Measurements from ENCODE around the gene RAB24. TPM values are rescaled to one million over a fixed set of nuclear protein-coding genes. Genes with fewer than 3 reads are reported as not detected.

Gene RAB24
- total and polyA plus RNA-seq, 4 experiments from 2014 or later: 13.3 to 20.5 (median 17.9) TPM

DNA sequence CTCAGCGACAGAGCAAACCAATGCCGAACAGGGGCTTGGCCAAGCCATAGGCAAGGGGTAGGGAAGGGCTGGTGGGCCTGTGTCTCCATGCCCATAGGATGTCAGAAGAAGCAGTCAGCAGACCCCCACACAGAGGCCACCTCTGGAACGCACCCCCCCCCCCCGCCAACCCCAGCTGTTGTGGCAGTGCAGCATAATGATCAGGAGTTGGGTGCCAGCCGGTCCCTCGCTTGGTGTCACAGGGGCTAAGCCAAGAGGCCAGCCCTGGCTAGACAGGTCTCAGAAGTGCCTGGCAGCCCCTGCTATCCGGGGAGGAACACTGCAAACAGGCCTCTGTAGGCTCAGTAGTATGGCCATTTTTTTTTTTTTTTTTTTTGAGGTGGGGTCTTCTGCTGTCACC lies 11.9 kb upstream of the RAB24 start:
- Mint-ChIP-seq H3K4me3 (no peak overlapping the region), H3K27me3 (no peaks in the 10 kb centered on the region), H3K36me3 (peaks cover 3 to 9% of the 10 kb centered on the region in 2 donors), H3K4me1 (peaks cover 19 to 56% (median 33%) of the 10 kb centered on the region in 4 donors), H3K9me3 (peaks cover 0 to 2% (median 0%) of the 10 kb centered on the region in 8 donors), H3K27ac (no peak overlapping the region)
- no peak overlapping the region for H3K4me3 ChIP-seq (ENCODE audit: low read length in 2 of 2)
- no peaks in the 10 kb centered on the region for H3K9me3 ChIP-seq (ENCODE audit: control insufficient read depth in 1 of 2, low read length in 2 of 2)
- no peak overlapping the region for H3K27ac ChIP-seq (ENCODE audit: low read depth, low read length)
- POLR2A ChIA-PET (ENCODE audit: partially characterized antibody): interaction anchor here (0.9 kb wide), 1 partner anchor 75 kb away, joined by 3 read pairs; no protein-coding TSS in a partner anchor
- CTCF ChIA-PET (ENCODE audit: partially characterized antibody): interaction anchor here (1.2 to 9.2 kb wide), 6 partner anchors 20 to 185 kb away, joined by 3 to 86 read pairs (median 35); no protein-coding TSS in a partner anchor
- H3K27me3 ChIP-seq (ENCODE audit: insufficient read depth, low read length): no peaks in the 10 kb centered on the region
- no peak for DNase-seq
- intact Hi-C loops (cut with micrococcal nuclease): no loop called here
- H3K4me1 ChIP-seq (ENCODE audit: insufficient read depth, low read length): peaks cover 38% of the 10 kb centered on the region
- no peaks in the 10 kb centered on the region for H3K36me3 ChIP-seq (ENCODE audit: insufficient read depth, low read length)

DNA sequence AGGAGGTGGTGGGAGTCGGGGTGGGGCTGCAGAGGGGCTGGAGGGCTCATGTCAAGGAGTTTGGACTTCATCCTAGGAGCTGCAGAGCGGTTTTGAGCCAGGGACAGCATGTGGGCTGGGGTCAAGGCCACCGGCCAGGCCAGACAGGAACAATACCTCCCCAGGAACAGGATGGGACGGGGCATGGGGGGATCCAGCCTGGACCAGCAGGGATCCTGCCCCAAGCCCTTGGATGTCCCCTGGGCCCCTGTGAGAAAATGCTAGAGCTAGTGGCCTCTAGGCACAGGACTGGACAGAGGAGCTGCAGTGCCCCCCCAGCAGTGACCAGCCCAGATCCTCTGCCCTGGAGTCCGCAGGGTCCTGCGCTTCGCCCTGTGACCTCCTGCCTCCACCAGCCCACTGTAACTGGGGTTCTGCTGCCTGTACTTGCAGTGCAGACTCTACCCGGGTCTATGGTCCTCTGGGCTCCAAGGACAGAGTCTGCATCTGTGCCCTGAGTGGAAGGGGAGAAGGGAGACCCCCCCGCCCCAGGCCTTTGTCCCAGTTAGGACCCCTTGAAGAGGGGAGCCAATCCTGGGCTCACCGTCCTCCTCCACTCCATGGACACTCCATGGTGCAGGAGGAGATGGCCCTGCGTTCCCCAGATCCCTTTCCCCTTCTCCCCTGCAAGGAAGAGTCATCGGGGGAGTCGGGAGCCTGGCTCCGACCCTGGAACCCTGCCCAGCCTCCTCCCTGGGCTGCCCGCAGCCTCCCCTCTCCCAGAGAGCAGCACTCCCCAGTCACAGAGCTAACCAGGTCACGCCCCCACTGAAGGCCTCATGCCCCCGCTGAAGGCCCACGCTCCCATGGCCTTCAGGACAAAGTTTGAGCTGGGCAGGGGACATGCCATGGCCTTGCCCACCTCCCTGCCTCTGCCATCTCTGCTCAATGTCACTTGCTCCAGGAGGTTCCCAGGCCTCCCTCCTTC lies 11.1 kb upstream of the RAB24 start:
- intact Hi-C loops (cut with micrococcal nuclease): no loop called here
- H3K27me3 ChIP-seq (ENCODE audit: insufficient read depth, low read length): no peaks in the 10 kb centered on the region
- Mint-ChIP-seq H3K27ac (no peak overlapping the region), H3K36me3 (peaks cover 4 to 5% of the 10 kb centered on the region in 2 donors), H3K27me3 (no peaks in the 10 kb centered on the region), H3K4me3 (peak overlapping the region in 1 of 8 donors; percentile 49), H3K4me1 (peaks cover 19 to 55% (median 30%) of the 10 kb centered on the region in 4 donors), H3K9me3 (peaks cover 0 to 2% (median 0%) of the 10 kb centered on the region in 8 donors)
- H3K27ac ChIP-seq (ENCODE audit: low read depth, low read length): no peak overlapping the region
- H3K4me3 ChIP-seq (ENCODE audit: low read length in 2 of 2): no peak overlapping the region
- H3K4me1 ChIP-seq (ENCODE audit: insufficient read depth, low read length): peaks cover 39% of the 10 kb centered on the region
- CTCF ChIA-PET (ENCODE audit: partially characterized antibody): interaction anchor here (1.2 to 9.2 kb wide), 6 partner anchors 21 to 187 kb away, joined by 3 to 86 read pairs (median 66); no protein-coding TSS in a partner anchor
- POLR2A ChIA-PET (ENCODE audit: partially characterized antibody): interaction anchor here (1.4 kb wide), 1 partner anchor 58 kb away, joined by 4 read pairs; no protein-coding TSS in a partner anchor
- no peaks in the 10 kb centered on the region for H3K36me3 ChIP-seq (ENCODE audit: insufficient read depth, low read length)
- no peak for DNase-seq
- no peaks in the 10 kb centered on the region for H3K9me3 ChIP-seq (ENCODE audit: control insufficient read depth in 1 of 2, low read length in 2 of 2)

DNA sequence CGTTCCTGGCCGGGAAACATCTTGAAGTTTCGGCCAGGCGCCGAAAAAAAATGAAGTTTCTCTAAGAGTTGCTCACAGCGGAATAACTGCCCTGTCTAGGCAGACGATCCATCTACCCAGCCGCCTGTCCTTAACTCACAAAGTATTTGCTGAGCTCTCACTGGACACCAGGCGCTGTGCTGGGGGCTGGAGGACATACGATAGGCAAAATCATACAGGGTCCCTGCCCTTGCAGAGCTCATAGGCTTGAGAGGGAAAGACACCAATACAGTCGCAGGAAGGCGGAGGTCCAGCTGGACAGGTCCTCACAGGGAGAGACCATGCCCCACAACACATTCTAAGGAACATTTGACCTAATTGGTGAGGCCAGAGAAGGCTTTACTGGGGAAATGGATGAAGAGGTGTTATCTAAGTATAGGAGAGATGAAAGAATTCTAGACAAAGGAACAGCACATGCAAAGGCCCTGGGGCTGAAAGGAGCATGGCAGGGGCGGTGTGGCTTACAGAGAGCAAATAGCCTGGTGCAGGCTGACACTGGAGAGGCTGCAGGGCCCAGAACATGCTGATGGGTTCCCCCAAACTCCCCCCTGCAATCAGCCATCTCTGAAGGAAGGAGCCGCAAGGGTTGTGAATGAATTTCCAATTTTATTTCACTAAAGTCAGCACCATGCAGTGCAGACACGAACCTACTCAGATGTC lies 10.2 kb upstream of the RAB24 start:
- Histone ChIP-seq H3K36me3 (ENCODE audit: insufficient read depth, low read length) (no peaks in the 10 kb centered on the region), H3K9me3 (ENCODE audit: control insufficient read depth in 1 of 2, low read length in 2 of 2) (no peaks in the 10 kb centered on the region), H3K27me3 (ENCODE audit: insufficient read depth, low read length) (no peaks in the 10 kb centered on the region), H3K4me3 (ENCODE audit: low read length in 2 of 2) (no peak overlapping the region), H3K4me1 (ENCODE audit: insufficient read depth, low read length) (peaks cover 41% of the 10 kb centered on the region), H3K27ac (ENCODE audit: low read depth, low read length) (no peak overlapping the region)
- DNase-seq: no peak
- no peak overlapping the region for H3K4me3 Mint-ChIP-seq
- H3K9me3 Mint-ChIP-seq: peaks cover 0 to 4% (median 0%) of the 10 kb centered on the region in 8 donors
- peaks cover 0 to 5% of the 10 kb centered on the region in 2 donors for H3K36me3 Mint-ChIP-seq
- intact Hi-C loops (cut with micrococcal nuclease): loop anchor here (2.0 kb wide), 2 partner anchors 37 to 839 kb away; partner anchors contain the start of genes LMAN2 and NHP2
- no peaks in the 10 kb centered on the region for H3K27me3 Mint-ChIP-seq
- POLR2A ChIA-PET (ENCODE audit: partially characterized antibody): interaction anchor here (0.5 to 5.5 kb wide), 10 partner anchors 10 to 871 kb away, joined by 3 to 31 read pairs (median 4); partner anchors contain the start of genes LMAN2, PRELID1, PRR7 and RAB24
- H3K4me1 Mint-ChIP-seq: peaks cover 19 to 58% (median 32%) of the 10 kb centered on the region in 4 donors
- peak overlapping the region in 1 of 7 donors; percentile 29 for H3K27ac Mint-ChIP-seq
- CTCF ChIA-PET (ENCODE audit: partially characterized antibody): interaction anchor here (1.3 to 9.2 kb wide), 5 partner anchors 10 to 188 kb away, joined by 4 to 78 read pairs (median 6); partner anchors contain the start of genes PRELID1 and RAB24

DNA sequence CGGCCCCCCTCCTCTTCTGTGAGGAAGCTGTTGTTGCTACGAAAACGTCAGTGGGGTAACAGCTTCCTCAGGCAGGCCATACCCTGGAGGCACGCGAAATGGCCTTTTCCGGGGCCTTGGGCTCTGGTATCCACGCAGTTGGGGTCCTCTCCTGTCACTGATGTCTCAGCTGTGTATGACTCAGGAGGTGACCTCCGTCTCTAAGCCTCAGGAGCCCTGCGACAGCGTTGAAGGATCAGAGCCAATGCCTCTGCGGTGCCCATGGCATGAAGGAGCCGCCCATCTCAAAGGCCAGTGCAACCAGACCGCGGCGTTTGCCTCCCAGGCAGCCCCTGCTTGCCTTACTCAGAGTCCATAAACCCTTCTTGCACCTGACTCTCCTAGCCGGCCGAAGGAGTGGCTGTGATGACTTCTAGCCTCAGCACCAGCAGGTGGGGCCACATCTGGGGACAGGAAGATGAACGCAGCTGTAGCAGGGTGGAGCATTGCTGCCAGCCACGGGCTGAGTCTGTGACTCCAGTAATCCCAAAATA lies 9.2 kb upstream of the RAB24 start:
- Histone ChIP-seq H3K4me3 (ENCODE audit: low read length in 2 of 2) (peak overlapping the region; percentile 24 to 64), H3K9me3 (ENCODE audit: control insufficient read depth in 1 of 2, low read length in 2 of 2) (no peaks in the 10 kb centered on the region), H3K27me3 (ENCODE audit: insufficient read depth, low read length) (no peaks in the 10 kb centered on the region), H3K27ac (ENCODE audit: low read depth, low read length) (peak overlapping the region; percentile 49), H3K4me1 (ENCODE audit: insufficient read depth, low read length) (peaks cover 37% of the 10 kb centered on the region), H3K36me3 (ENCODE audit: insufficient read depth, low read length) (no peaks in the 10 kb centered on the region)
- intact Hi-C loops (cut with micrococcal nuclease): loop anchor here (1.0 to 2.0 kb wide), 4 partner anchors 9 to 840 kb away; partner anchors contain the start of genes LMAN2, NHP2, PDLIM7 and PRELID1
- peaks cover 0 to 3% of the 10 kb centered on the region in 2 donors for H3K36me3 Mint-ChIP-seq
- CTCF ChIA-PET (ENCODE audit: partially characterized antibody): interaction anchor here (1.3 to 9.2 kb wide), 4 partner anchors 9 to 142 kb away, joined by 4 to 78 read pairs (median 38); partner anchors contain the start of genes PRELID1 and RAB24
- H3K9me3 Mint-ChIP-seq: peaks cover 0 to 4% (median 0%) of the 10 kb centered on the region in 8 donors
- no peak for DNase-seq
- peak overlapping the region; percentile 17 to 77 (median 37) for H3K27ac Mint-ChIP-seq
- POLR2A ChIA-PET (ENCODE audit: partially characterized antibody): interaction anchor here (0.7 to 5.5 kb wide), 14 partner anchors 9 to 872 kb away, joined by 3 to 31 read pairs (median 4); partner anchors contain the start of genes LMAN2, NSD1, PDLIM7 and PRELID1
- H3K4me3 Mint-ChIP-seq: peak overlapping the region; percentile 39 to 84 (median 70)
- no peaks in the 10 kb centered on the region for H3K27me3 Mint-ChIP-seq
- H3K4me1 Mint-ChIP-seq: peaks cover 16 to 54% (median 28%) of the 10 kb centered on the region in 4 donors

DNA sequence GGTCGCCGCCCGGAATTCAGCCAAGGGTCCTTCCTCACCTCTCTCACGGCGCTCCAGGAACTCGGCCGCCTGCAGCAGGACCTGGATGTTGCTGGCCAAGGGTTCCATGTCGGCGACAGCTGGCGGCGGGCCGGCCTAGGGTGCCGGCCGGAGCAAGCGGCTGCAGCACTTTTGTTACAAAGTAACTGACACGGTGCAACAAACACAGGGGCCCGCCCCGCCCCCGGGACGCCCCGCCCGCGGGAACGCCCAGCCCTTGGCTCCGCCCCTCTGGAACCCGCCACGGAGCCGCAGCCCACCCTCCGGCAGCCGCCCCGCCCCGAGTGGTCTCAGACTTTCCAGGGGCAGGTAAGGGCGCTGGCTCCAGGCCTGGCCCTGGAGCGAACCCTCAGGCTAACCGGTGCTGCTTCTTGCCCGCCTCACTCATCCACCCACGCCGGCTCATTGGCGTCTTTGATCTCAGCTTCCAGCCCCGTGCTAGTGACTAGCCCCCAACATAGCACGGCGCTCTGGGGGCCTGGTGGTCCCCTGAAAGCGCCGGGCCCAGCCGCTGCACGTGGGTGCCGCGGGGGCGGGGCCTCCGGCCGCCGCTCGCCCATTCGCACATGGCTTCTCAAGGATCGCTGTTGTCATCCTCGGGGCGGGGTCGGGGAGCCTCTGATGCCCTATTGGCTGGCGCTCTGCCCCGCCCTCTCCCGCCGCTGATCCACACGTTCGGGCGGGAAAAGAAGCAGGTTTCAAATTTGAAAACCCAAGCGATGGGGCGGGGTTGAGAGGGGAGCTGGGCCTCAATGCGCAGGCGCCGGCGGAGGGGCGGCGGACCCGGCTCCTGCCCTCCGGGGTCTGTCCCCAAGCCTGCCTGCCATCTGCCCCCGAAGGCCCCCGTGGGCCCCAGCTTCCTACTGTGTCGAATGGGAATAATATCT lies 8.5 kb upstream of the RAB24 start, which contains the start of gene MXD3:
Gene MXD3 (minus strand): TSS at position 176 of the 926 bp plus-strand sequence. CDS start 68 bp downstream, at position 108.
- H3K4me3 Mint-ChIP-seq: peak within 1 kb of the TSS; percentile 70 to 86 (median 80)
- H3K4me3 ChIP-seq (ENCODE audit: low read length in 2 of 2): peak within 1 kb of the TSS; percentile 24 to 64
- peaks cover under 1 to 3% of the 10 kb centered on the region in 2 donors for H3K36me3 Mint-ChIP-seq
- H3K36me3 ChIP-seq (ENCODE audit: insufficient read depth, low read length): peaks cover 4% of the 10 kb centered on the region
- H3K9me3 Mint-ChIP-seq: peaks cover 0 to 4% (median 0%) of the 10 kb centered on the region in 8 donors
- DNase-seq: peak; percentile 90 to 96 (median 93)
- ChIA-PET CTCF (ENCODE audit: partially characterized antibody) (interaction anchor here (1.5 to 9.2 kb wide), 4 partner anchors 8 to 143 kb away, joined by 6 to 78 read pairs (median 42); partner anchors contain the start of genes PRELID1 and RAB24), POLR2A (ENCODE audit: partially characterized antibody) (interaction anchor here (0.8 to 5.5 kb wide), 14 partner anchors 8 to 186 kb away, joined by 3 to 31 read pairs (median 4); partner anchors contain the start of genes LMAN2, NSD1, PDLIM7 and PRELID1)
- H3K27ac Mint-ChIP-seq: peak within 1 kb of the TSS; percentile 29 to 83 (median 75)
- H3K27me3 ChIP-seq (ENCODE audit: insufficient read depth, low read length): no peaks in the 10 kb centered on the region
- peak within 1 kb of the TSS; percentile 49 for H3K27ac ChIP-seq (ENCODE audit: low read depth, low read length)
- peaks cover 41% of the 10 kb centered on the region for H3K4me1 ChIP-seq (ENCODE audit: insufficient read depth, low read length)
- no peaks in the 10 kb centered on the region for H3K9me3 ChIP-seq (ENCODE audit: control insufficient read depth in 1 of 2, low read length in 2 of 2)
- intact Hi-C loops (cut with micrococcal nuclease): loop anchor here (1.0 to 2.0 kb wide), 4 partner anchors 9 to 841 kb away; partner anchors contain the start of genes LMAN2, NHP2, PDLIM7 and PRELID1
- no peaks in the 10 kb centered on the region for H3K27me3 Mint-ChIP-seq
- H3K4me1 Mint-ChIP-seq: peaks cover 17 to 49% (median 30%) of the 10 kb centered on the region in 4 donors

Data from CD4-positive, alpha-beta memory T cell (primary cell).